ENCODE data around the gene TPT1. TPM values are rescaled to one million over a fixed set of nuclear protein-coding genes. Genes with fewer than 3 reads are reported as not detected.
"Not testable (repeated sequence)": the region's sequence is repeated elsewhere in the genome, so short reads cannot be mapped to it uniquely, and the experiment has no call there.

The TPT1 gene
- total and polyA plus RNA-seq, 10 donors, result 2,558 to 10,629 (median 4,026) TPM

DNA sequence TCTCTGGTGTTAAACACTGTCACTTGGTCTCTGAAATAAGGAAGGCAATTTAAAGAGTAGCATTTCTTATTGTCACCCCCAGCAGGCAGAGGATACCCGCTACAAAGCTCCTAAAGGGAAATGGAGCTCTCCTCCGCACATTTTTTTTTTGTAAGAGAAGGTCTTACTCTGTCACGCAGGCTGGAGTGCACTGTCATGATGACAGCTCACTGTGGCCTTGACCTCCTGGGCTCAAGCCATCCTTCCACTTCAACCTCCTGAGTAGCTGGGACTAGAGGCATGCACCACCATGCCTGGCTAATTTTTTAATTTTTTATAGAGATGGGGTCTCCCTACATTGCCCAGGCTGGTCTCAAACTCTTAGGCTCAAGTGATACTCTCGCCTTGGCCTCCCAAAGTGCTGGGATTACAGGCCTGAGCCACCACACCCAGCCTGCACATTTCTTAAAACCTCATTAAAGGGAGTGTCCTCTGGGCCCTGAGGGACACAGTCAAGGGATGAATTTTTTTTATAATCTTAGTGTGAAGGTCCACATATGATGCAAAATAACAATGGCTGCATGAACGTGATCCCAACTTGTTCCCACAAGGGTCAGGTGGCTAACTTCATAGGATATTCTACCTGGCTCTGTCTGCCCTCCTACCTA, 45.0 kb upstream of the TPT1 start:
- Histone ChIP-seq H3K27ac (no peak overlapping the region), H3K4me3 (no peak overlapping the region), H3K4me1 (no peaks in the 10 kb centered on the region), H3K36me3 (peaks cover 0 to 54% (median 1%) of the 10 kb centered on the region in 6 donors), H3K27me3 (replicated peaks in 1 of 7) (no peaks in the 10 kb centered on the region), H3K9me3 (peaks cover 0 to 3% (median 0%) of the 10 kb centered on the region in 8 donors)
- intact Hi-C loops (cut with DNase I; ENCODE audit: low total_unique reads), result no loop called here
- WGBS, 5 donors, result 70 to 86% (median 77%) methylated on average over 5 of the region's 5 CpGs
- DNase-seq, result no peak
- TF ChIP-seq, protein P1, sequence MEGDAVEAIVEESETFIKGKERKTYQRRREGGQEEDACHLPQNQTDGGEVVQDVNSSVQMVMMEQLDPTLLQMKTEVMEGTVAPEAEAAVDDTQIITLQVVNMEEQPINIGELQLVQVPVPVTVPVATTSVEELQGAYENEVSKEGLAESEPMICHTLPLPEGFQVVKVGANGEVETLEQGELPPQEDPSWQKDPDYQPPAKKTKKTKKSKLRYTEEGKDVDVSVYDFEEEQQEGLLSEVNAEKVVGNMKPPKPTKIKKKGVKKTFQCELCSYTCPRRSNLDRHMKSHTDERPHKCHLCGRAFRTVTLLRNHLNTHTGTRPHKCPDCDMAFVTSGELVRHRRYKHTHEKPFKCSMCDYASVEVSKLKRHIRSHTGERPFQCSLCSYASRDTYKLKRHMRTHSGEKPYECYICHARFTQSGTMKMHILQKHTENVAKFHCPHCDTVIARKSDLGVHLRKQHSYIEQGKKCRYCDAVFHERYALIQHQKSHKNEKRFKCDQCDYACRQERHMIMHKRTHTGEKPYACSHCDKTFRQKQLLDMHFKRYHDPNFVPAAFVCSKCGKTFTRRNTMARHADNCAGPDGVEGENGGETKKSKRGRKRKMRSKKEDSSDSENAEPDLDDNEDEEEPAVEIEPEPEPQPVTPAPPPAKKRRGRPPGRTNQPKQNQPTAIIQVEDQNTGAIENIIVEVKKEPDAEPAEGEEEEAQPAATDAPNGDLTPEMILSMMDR (IDR thresholded peaks at IDR 0.05 in 8 of 11, conservative IDR thresholded peaks at IDR 0.05 in 3 of 11), result no peak
- TF ChIP-seq POLR2A (IDR thresholded peaks at IDR 0.05) (no peak), POLR2AphosphoS5 (IDR thresholded peaks at IDR 0.05) (no peak)

DNA sequence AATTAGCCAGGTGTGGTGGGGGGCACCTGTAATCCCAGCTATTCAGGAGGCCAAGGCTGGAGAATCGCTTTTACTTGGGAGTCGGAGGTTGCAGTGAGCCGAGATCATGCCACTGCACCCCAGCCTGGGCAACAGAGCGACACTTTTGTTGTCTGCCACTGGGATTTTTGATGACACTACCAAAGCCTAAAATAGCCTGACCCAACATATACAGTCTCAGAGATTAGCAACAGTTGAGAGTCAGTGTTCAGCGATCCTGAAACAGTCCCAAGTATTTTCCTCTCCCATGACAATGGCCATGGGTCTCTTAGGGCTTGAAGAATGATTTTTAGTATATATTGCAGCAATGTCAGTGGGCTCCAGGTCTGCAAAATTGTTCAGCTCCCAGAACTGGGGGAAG, 44.3 kb upstream of the TPT1 start:
- WGBS, 5 donors, result 94 to 98% (median 97%) methylated on average over 5 of the region's 5 CpGs
- Histone ChIP-seq H3K27me3 (replicated peaks in 1 of 7) (no peaks in the 10 kb centered on the region), H3K4me3 (no peak overlapping the region), H3K36me3 (peaks cover 0 to 47% (median 0%) of the 10 kb centered on the region in 6 donors), H3K27ac (no peak overlapping the region), H3K9me3 (peaks cover 0 to 3% (median 0%) of the 10 kb centered on the region in 8 donors), H3K4me1 (no peaks in the 10 kb centered on the region)
- intact Hi-C loops (cut with DNase I; ENCODE audit: low total_unique reads), result no loop called here
- no peak for DNase-seq
- TF ChIP-seq POLR2A (IDR thresholded peaks at IDR 0.05) (no peak), POLR2AphosphoS5 (IDR thresholded peaks at IDR 0.05) (no peak)
- TF ChIP-seq, protein P1 (IDR thresholded peaks at IDR 0.05 in 8 of 11, conservative IDR thresholded peaks at IDR 0.05 in 3 of 11), result no peak

DNA sequence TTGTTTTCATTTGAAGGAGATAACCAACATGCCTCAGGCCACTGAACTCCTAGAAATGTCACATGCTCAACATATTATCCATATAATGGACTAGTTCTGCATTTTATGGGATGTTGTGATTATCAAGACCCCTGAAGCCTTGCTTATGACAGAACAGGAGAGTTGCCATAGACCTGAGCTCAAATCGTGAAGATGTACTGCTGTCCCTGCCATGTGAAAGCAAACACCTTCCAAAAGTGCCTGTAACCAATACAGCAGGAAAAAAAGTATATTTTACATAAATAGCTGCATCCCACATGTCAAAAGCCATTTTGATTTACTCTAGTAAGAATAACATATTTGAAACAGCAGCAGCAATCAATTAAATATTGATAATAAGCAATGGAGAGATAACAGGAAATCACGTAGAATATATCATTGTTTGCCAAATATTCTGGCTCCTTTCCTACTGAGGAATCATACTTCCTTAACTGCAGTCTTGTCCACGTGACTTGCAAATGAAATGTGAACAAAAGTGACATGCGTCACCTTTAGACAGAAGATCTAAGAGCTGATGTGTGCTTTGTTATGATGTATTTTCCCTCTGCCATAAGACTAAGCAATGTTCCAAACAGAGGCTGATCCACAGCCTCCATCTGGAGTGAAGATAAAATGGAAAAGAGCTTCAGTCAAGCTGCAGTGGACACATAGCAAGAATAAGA, 43.6 kb upstream of the TPT1 start:
- Histone ChIP-seq H3K27me3 (replicated peaks in 1 of 7) (no peaks in the 10 kb centered on the region), H3K4me3 (no peak overlapping the region), H3K36me3 (peaks cover 0 to 45% (median 0%) of the 10 kb centered on the region in 6 donors), H3K27ac (no peak overlapping the region), H3K9me3 (peaks cover 0 to 3% (median 0%) of the 10 kb centered on the region in 8 donors), H3K4me1 (no peaks in the 10 kb centered on the region)
- no peak for DNase-seq
- intact Hi-C loops (cut with DNase I; ENCODE audit: low total_unique reads), result no loop called here
- no peak for TF ChIP-seq POLR2A (IDR thresholded peaks at IDR 0.05)
- TF ChIP-seq, protein P1 (IDR thresholded peaks at IDR 0.05 in 8 of 11, conservative IDR thresholded peaks at IDR 0.05 in 3 of 11), result no peak
- no peak for TF ChIP-seq POLR2AphosphoS5 (IDR thresholded peaks at IDR 0.05)
- 85 to 96% (median 88%) methylated on average over 4 of the region's 4 CpGs for WGBS, 5 donors

DNA sequence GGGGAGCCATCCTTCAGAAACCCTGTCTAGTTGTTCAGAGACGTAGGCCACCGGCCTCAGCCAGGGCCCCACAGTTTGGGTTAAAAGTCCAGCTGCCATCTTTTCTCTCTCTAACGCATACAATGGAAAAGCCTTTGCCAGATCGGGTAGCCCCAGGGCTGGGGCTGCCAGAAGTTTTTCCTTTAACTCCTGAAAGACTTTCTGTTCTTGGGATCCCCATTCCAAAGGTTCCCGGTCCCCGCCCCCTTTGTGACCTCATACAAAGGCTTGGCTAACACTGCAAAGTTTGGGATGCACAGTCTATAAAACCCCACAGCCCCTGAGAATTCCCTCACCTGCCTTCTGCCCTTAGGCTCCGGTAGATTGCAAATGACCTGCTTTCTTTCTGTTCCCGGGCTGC, 41.8 kb upstream of the TPT1 start:
- H3K36me3 ChIP-seq, result peaks cover 0 to 31% (median 0%) of the 10 kb centered on the region in 6 donors
- WGBS, 5 donors, result 88 to 99% (median 92%) methylated on average over 4 to 8 of the region's 8 CpGs
- H3K4me1 ChIP-seq; DNase-seq; H3K9me3 ChIP-seq; intact Hi-C loops (cut with DNase I; ENCODE audit: low total_unique reads); H3K4me3 ChIP-seq; H3K27ac ChIP-seq; H3K27me3 ChIP-seq (replicated peaks in 1 of 7): not testable (repeated sequence)

Measured in spleen (tissue), 11 donors.